Measurements from ENCODE around the gene CMTM6.

Gene CMTM6

DNA sequence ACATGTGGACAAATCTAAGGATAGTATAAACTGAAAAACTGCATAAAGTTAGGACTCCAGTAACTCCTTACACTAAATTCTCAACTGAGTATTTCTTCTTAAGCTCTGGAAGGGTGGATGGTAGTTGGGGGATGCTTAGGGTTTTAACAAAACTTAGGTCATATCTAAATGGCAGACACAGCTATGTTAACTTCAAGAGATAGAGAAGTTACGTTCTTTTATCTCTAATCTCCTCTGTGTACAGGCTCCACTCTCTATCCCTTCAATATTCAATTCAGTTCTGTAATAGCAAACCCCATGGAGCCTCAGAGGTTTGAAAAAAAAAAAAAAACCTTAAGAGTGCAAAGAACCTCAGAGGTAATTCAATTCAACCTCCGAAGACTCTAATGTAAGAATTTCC, 3.1 kb downstream of the CMTM6 start:
- Histone ChIP-seq H3K9me3 (ENCODE audit: control insufficient read depth in 2 of 2, low read length in 2 of 2) (no peaks in the 10 kb centered on the region), H3K4me1 (ENCODE audit: control insufficient read depth, insufficient read depth, low read length) (peaks cover 9% of the 10 kb centered on the region), H3K27me3 (ENCODE audit: control insufficient read depth in 1 of 2, insufficient read depth in 2 of 2, low read length in 2 of 2) (no peaks in the 10 kb centered on the region), H3K4me3 (ENCODE audit: low read length in 2 of 2) (no peak overlapping the region), H3K36me3 (ENCODE audit: control insufficient read depth in 2 of 2, insufficient read depth in 2 of 2, low read length in 2 of 2) (no peaks in the 10 kb centered on the region), H3K27ac (ENCODE audit: low read length) (no peak overlapping the region), H3K9ac (ENCODE audit: low read length in 2 of 2) (no peak overlapping the region)

DNA sequence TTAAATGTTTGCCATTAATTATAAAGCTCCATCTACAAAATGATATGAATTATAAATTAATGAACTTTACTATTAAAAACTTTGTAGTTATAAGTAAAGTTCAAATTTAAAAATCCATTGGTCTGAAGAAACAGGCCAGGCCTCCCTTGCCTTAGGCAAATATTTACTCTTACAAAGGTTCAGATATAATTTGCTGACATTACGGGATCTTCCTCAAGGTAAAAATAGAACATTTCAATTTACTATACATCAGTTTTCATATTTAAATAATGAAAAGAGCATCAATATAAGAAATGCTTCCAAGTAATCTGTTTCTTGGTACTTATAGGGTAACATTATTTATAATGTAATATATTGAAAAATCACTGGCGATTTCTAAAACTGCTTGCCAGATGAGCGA, 3.7 kb downstream of the CMTM6 start:
- Histone ChIP-seq H3K4me3 (ENCODE audit: low read length in 2 of 2) (no peak overlapping the region), H3K27me3 (ENCODE audit: control insufficient read depth in 1 of 2, insufficient read depth in 2 of 2, low read length in 2 of 2) (no peaks in the 10 kb centered on the region), H3K36me3 (ENCODE audit: control insufficient read depth in 2 of 2, insufficient read depth in 2 of 2, low read length in 2 of 2) (no peaks in the 10 kb centered on the region), H3K4me1 (ENCODE audit: control insufficient read depth, insufficient read depth, low read length) (peaks cover 10% of the 10 kb centered on the region), H3K9me3 (ENCODE audit: control insufficient read depth in 2 of 2, low read length in 2 of 2) (no peaks in the 10 kb centered on the region), H3K9ac (ENCODE audit: low read length in 2 of 2) (no peak overlapping the region), H3K27ac (ENCODE audit: low read length) (no peak overlapping the region)

DNA sequence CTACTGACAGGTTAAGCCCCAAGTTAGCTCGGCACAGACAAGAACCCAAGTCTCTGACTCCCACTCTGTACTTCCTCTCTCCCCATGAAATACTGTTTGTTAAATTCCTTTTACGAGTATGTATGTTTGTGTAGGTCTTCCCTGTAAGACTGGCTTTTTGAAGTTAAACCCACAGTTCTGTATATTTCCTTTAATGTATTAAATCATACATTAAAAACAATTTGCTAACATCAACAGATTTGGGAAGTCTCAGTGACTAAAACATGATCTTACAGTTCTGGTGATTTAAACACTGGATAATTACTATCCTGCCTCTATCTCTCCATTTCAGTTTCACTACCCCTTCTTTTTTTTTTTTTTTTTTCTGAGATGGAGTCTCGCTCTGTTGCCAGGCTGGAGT, 4.4 kb downstream of the CMTM6 start:
- H3K27ac ChIP-seq (ENCODE audit: low read length) = no peak overlapping the region
- peaks cover 14% of the 10 kb centered on the region for H3K4me1 ChIP-seq (ENCODE audit: control insufficient read depth, insufficient read depth, low read length)
- no peak overlapping the region for H3K9ac ChIP-seq (ENCODE audit: low read length in 2 of 2)
- H3K36me3 ChIP-seq (ENCODE audit: control insufficient read depth in 2 of 2, insufficient read depth in 2 of 2, low read length in 2 of 2) = no peaks in the 10 kb centered on the region
- no peak overlapping the region for H3K4me3 ChIP-seq (ENCODE audit: low read length in 2 of 2)
- H3K27me3 ChIP-seq (ENCODE audit: control insufficient read depth in 1 of 2, insufficient read depth in 2 of 2, low read length in 2 of 2) = no peaks in the 10 kb centered on the region
- H3K9me3 ChIP-seq (ENCODE audit: control insufficient read depth in 2 of 2, low read length in 2 of 2) = no peaks in the 10 kb centered on the region

DNA sequence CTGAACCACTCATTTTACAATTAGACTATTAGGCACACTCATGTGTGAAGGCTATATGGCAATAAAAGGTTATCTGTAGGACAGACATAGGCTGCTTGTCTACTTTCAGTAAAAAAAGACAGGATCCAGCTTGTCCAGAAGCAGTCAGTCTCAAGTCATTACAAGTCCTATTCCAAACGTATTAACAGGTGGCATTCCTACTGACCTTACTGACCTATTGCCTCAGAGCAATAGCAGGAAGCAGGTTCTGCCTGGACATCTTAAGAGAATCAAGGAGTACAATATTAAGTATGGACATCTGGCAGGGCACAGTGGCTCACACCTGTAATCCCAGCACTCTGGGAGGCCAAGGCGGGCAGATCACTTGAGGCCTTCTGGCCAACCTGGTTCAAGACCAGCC, 7.0 kb downstream of the CMTM6 start:
- Histone ChIP-seq H3K27me3 (ENCODE audit: control insufficient read depth in 1 of 2, insufficient read depth in 2 of 2, low read length in 2 of 2) (no peaks in the 10 kb centered on the region), H3K4me1 (ENCODE audit: control insufficient read depth, insufficient read depth, low read length) (peaks cover 6% of the 10 kb centered on the region), H3K36me3 (ENCODE audit: control insufficient read depth in 2 of 2, insufficient read depth in 2 of 2, low read length in 2 of 2) (no peaks in the 10 kb centered on the region), H3K9me3 (ENCODE audit: control insufficient read depth in 2 of 2, low read length in 2 of 2) (no peaks in the 10 kb centered on the region), H3K27ac (ENCODE audit: low read length) (no peak overlapping the region), H3K9ac (ENCODE audit: low read length in 2 of 2) (no peak overlapping the region), H3K4me3 (ENCODE audit: low read length in 2 of 2) (no peak overlapping the region)

DNA sequence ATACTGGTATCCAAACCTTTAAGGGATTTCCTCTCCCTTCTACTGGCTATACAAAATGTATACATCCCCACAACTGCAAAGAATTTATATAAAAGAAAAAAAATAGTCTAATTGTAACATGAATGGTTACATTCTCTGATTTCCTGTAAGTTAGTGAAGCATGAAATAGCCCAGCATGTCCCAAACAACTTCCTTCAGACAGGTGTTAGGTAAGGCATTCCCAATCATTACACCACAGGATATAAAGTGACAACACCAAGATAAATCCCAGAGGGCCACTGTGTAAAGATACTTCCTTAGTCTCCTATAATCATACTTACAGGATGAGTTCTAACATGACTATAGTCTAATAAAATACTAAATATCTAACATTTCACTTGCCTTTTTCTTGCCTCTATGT, 7.6 kb downstream of the CMTM6 start:
- H3K27me3 ChIP-seq (ENCODE audit: control insufficient read depth in 1 of 2, insufficient read depth in 2 of 2, low read length in 2 of 2) = no peaks in the 10 kb centered on the region
- H3K4me1 ChIP-seq (ENCODE audit: control insufficient read depth, insufficient read depth, low read length) = peaks cover 6% of the 10 kb centered on the region
- H3K36me3 ChIP-seq (ENCODE audit: control insufficient read depth in 2 of 2, insufficient read depth in 2 of 2, low read length in 2 of 2) = no peaks in the 10 kb centered on the region
- no peak overlapping the region for H3K27ac ChIP-seq (ENCODE audit: low read length)
- H3K9me3 ChIP-seq (ENCODE audit: control insufficient read depth in 2 of 2, low read length in 2 of 2) = no peaks in the 10 kb centered on the region
- H3K4me3 ChIP-seq (ENCODE audit: low read length in 2 of 2) = no peak overlapping the region
- H3K9ac ChIP-seq (ENCODE audit: low read length in 2 of 2) = no peak overlapping the region

DNA sequence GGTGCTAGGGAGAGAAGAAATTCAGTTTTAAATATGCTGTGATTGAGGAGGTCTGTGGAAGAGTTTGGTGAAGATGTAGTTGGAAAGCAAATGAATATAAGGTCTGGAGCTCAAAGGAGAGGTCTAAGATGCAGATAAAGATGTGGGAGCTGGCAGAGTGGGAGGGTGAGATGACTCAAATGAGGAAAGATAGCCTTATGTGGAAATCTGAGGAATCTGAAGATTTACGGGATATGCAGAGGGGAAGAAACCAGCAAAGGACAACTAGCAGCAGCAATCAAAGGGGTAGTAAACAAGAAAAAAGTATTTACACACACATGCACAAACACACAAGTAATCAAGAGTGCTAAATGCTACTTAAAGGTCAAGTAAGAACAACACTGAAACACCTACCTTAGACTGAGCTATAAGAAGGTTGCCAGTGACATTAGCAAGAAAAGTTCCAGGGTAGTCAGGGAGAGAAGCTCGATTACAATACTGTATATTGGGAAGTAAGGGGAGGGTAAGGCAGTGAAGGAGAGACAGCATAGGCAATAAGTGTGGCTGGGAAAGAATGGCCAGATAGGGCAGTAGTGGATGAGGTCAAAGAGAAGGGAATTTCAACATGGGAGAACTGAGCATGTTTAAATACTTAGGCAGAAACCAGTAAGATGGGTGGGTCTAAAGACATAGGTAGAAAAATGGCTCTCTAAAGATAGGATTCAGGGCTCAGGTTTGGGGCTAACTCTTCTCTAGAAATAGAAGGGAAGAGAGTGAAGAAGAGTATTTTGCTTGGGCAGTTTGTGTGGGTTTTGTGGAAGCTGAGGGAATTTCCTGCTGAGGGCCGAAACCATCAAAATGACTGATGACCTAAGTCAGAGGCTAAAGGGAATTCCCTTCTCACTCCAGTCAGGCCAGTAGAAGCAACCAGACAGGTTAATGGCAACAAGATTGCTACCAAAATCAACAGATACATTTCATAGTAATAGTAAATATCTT, 8.9 kb downstream of the CMTM6 start:
- Histone ChIP-seq H3K27ac (ENCODE audit: low read length) (no peak overlapping the region), H3K4me1 (ENCODE audit: control insufficient read depth, insufficient read depth, low read length) (peaks cover 6% of the 10 kb centered on the region), H3K9me3 (ENCODE audit: control insufficient read depth in 2 of 2, low read length in 2 of 2) (no peaks in the 10 kb centered on the region), H3K9ac (ENCODE audit: low read length in 2 of 2) (no peak overlapping the region), H3K27me3 (ENCODE audit: control insufficient read depth in 1 of 2, insufficient read depth in 2 of 2, low read length in 2 of 2) (no peaks in the 10 kb centered on the region), H3K4me3 (ENCODE audit: low read length in 2 of 2) (no peak overlapping the region), H3K36me3 (ENCODE audit: control insufficient read depth in 2 of 2, insufficient read depth in 2 of 2, low read length in 2 of 2) (no peaks in the 10 kb centered on the region)

DNA sequence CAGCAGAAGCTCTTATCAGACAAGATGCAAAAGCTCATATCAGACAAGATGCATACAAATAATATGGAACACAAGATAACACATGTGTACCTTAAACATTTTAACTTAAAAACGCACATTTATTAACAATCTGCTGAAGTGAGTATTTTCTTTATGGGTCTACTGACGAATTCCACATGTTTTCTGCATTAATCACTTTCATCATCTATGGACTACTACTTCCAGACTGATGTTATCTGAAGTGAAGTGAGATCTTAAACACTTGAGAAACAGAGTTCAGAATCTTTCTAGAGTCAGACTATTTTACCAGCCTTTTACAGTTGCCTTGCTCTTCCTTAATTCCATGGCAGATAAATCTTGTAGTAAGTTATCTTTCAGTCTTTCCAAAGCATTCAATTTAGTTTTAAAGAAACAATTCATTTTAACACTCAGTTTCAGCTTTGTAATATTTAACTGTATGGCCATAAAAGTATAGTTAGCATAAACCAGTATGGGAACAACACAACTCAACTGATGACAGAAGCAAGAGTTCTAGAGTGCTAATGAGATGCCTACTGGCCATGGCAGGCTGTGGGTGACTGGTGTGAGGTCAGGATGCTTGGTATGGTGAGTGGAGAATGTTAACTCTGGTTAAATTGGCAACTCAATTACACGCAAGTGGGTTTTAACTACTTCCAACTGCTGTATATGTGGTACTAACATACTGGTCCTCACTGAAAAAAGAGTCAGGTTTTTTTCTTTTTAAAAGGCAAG, 9.8 kb downstream of the CMTM6 start:
- Histone ChIP-seq H3K9ac (ENCODE audit: low read length in 2 of 2) (no peak overlapping the region), H3K4me3 (ENCODE audit: low read length in 2 of 2) (no peak overlapping the region), H3K4me1 (ENCODE audit: control insufficient read depth, insufficient read depth, low read length) (peaks cover 6% of the 10 kb centered on the region), H3K36me3 (ENCODE audit: control insufficient read depth in 2 of 2, insufficient read depth in 2 of 2, low read length in 2 of 2) (no peaks in the 10 kb centered on the region), H3K9me3 (ENCODE audit: control insufficient read depth in 2 of 2, low read length in 2 of 2) (no peaks in the 10 kb centered on the region), H3K27ac (ENCODE audit: low read length) (no peak overlapping the region), H3K27me3 (ENCODE audit: control insufficient read depth in 1 of 2, insufficient read depth in 2 of 2, low read length in 2 of 2) (no peaks in the 10 kb centered on the region)

DNA sequence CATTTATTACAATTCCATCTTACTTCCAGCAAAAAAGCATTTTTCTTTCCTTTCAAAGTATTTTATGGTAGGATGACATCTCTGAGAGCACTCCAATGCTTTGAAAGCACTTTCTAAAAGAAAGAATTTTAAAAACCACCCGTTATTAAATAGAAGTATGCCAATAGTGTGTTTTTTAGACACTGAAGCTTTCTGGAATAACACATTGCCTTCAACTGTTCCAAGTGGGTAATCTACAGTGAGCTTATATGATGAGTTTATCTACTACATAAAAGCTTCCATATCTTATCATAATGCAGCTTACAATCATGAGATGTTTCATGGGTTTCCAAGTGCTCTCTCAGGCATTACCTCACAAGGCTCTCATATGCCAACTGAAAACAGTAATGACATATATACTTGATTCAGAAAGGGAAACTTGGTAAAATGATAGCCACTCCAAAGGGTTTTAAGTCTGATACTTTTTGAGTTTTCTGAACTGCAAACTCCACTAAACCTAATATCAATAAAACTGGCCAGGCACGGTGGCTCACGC, 14.1 kb downstream of the CMTM6 start:
- H3K27ac ChIP-seq (ENCODE audit: low read length) = no peak overlapping the region
- no peaks in the 10 kb centered on the region for H3K4me1 ChIP-seq (ENCODE audit: control insufficient read depth, insufficient read depth, low read length)
- no peak overlapping the region for H3K4me3 ChIP-seq (ENCODE audit: low read length in 2 of 2)
- no peak overlapping the region for H3K9ac ChIP-seq (ENCODE audit: low read length in 2 of 2)
- no peaks in the 10 kb centered on the region for H3K9me3 ChIP-seq (ENCODE audit: control insufficient read depth in 2 of 2, low read length in 2 of 2)
- H3K36me3 ChIP-seq (ENCODE audit: control insufficient read depth in 2 of 2, insufficient read depth in 2 of 2, low read length in 2 of 2) = peaks cover 2 to 3% of the 10 kb centered on the region in 2 donors
- H3K27me3 ChIP-seq (ENCODE audit: control insufficient read depth in 1 of 2, insufficient read depth in 2 of 2, low read length in 2 of 2) = no peaks in the 10 kb centered on the region

DNA sequence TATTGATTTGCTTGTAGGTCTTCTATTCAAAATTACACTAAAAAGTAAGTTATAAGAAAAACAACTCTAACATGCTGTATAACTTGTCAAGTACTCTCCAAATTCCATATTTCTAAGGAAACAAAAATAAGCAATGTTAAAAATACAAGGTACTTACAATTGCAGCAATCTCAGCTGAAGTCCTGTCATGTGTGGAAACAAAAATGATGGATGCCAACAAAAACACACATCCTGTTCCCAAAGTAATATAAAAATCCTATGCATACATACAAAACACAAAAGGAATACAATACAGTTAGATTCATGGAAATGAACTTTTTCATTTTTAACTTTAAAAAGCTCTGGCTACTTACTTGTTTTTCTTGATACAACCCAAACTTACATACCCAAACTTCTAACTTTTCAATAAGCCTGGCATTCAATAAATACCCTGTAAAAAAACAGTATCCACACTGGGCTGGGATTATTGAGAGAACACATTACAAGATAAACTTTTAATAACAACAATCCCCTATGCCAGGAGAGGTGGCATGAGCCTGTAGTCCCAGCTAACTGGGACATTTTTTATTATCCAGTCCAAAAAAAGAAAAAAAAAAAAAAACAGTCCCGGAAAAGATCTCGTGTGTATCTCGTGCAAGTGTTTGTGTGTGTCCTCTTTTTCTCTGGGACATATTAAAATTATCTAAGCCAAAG, 14.7 kb downstream of the CMTM6 start:
- Histone ChIP-seq H3K27ac (ENCODE audit: low read length) (no peak overlapping the region), H3K9me3 (ENCODE audit: control insufficient read depth in 2 of 2, low read length in 2 of 2) (no peaks in the 10 kb centered on the region), H3K4me3 (ENCODE audit: low read length in 2 of 2) (no peak overlapping the region), H3K9ac (ENCODE audit: low read length in 2 of 2) (no peak overlapping the region), H3K4me1 (ENCODE audit: control insufficient read depth, insufficient read depth, low read length) (no peaks in the 10 kb centered on the region), H3K36me3 (ENCODE audit: control insufficient read depth in 2 of 2, insufficient read depth in 2 of 2, low read length in 2 of 2) (peaks cover 2 to 3% of the 10 kb centered on the region in 2 donors), H3K27me3 (ENCODE audit: control insufficient read depth in 1 of 2, insufficient read depth in 2 of 2, low read length in 2 of 2) (no peaks in the 10 kb centered on the region)

DNA sequence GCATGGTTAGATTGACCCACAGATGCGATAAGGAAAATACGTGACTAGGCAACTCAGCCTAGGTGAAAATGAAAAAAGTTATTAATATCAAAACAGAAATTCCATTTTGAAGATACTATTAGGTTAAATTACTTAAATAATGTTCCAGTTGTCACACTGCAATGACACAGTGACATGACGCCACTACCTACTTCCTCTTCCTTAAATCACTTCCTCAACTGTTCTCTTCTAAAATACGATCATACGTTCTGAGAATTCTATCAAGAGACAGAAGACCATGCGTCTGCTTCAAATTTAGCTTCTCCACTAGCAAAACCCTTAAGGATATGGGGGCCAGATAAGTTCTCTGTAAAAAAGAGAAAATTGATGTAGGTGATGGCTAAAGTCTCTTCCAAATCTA, 18.2 kb downstream of the CMTM6 start:
- Histone ChIP-seq H3K27me3 (ENCODE audit: control insufficient read depth in 1 of 2, insufficient read depth in 2 of 2, low read length in 2 of 2) (no peaks in the 10 kb centered on the region), H3K27ac (ENCODE audit: low read length) (no peak overlapping the region), H3K9me3 (ENCODE audit: control insufficient read depth in 2 of 2, low read length in 2 of 2) (no peaks in the 10 kb centered on the region), H3K4me1 (ENCODE audit: control insufficient read depth, insufficient read depth, low read length) (no peaks in the 10 kb centered on the region), H3K4me3 (ENCODE audit: low read length in 2 of 2) (no peak overlapping the region), H3K9ac (ENCODE audit: low read length in 2 of 2) (no peak overlapping the region), H3K36me3 (ENCODE audit: control insufficient read depth in 2 of 2, insufficient read depth in 2 of 2, low read length in 2 of 2) (peaks cover 3 to 4% of the 10 kb centered on the region in 2 donors)
